NCI-H2227 (cell line): Measurements from ENCODE around the gene CARNS1.

Experiments
- DNase-seq: peaks from one replicate; lab custom pipeline; 2025; ENCODE audit not compliant: unreplicated experiment; lab: John Stamatoyannopoulos, UW

The CARNS1 gene

GRCh38 chr11:67376063-67376820, 39.2 kb upstream of the CARNS1 start:
- no peak for DNase-seq

- no peak for DNase-seq
These were observed 38.3 kb upstream of the CARNS1 start for GRCh38 chr11:67376873-67377808.

GRCh38 chr11:67378544-67378943, 36.9 kb upstream of the CARNS1 start:
- no peak for DNase-seq

GRCh38 chr11:67379061-67380058, 36.1 kb upstream of the CARNS1 start:
- no peak for DNase-seq

- DNase-seq, result no peak
These were observed 34.1 kb upstream of the CARNS1 start for GRCh38 chr11:67381244-67381972.

- peak; percentile 86 for DNase-seq
These were observed 33.0 kb upstream of the CARNS1 start for GRCh38 chr11:67382276-67383136.

GRCh38 chr11:67384851-67385366, 30.6 kb upstream of the CARNS1 start:
- no peak for DNase-seq

GRCh38 chr11:67387069-67387468, 28.4 kb upstream of the CARNS1 start:
- no peak for DNase-seq

- DNase-seq, result no peak
These were observed 28.0 kb upstream of the CARNS1 start for GRCh38 chr11:67387518-67387917.

- no peak for DNase-seq
These were observed 26.0 kb upstream of the CARNS1 start for GRCh38 chr11:67389477-67389876.

GRCh38 chr11:67390947-67391303, 24.6 kb upstream of the CARNS1 start:
- DNase-seq, result no peak

GRCh38 chr11:67391304-67392182, 23.9 kb upstream of the CARNS1 start, which contains the start of gene RAD9A:
Gene RAD9A (plus strand): TSS chr11:67391986. CDS start chr11:67392045, 59 bp downstream.
- peak; percentile 98 for DNase-seq

- no peak for DNase-seq
These were observed 23.2 kb upstream of the CARNS1 start for GRCh38 chr11:67392183-67392715.

GRCh38 chr11:67393437-67393836, 22.0 kb upstream of the CARNS1 start:
- no peak for DNase-seq

- DNase-seq, result no peak
These were observed 21.5 kb upstream of the CARNS1 start for GRCh38 chr11:67393990-67394389.

GRCh38 chr11:67395555-67396258, 19.8 kb upstream of the CARNS1 start:
- no peak for DNase-seq

- DNase-seq, result no peak
These were observed 19.3 kb upstream of the CARNS1 start for GRCh38 chr11:67396259-67396581.
